ENCODE data around the gene EI24. TPM values are rescaled to one million over a fixed set of nuclear protein-coding genes. Genes with fewer than 3 reads are reported as not detected.

Gene EI24
- total RNA-seq, 1 donor from 2014 or later: 70.7 TPM

GRCh38 chr11:125603207-125603606, 33.9 kb downstream of the EI24 start:
- Histone ChIP-seq H3K36me3 (peaks cover 0 to 93% of the 10 kb centered on the region in 2 donors), H3K4me3 (no peak overlapping the region), H3K27ac (no peak overlapping the region), H3K4me1 (no peaks in the 10 kb centered on the region), H3K27me3 (no peaks in the 10 kb centered on the region), H3K9me3 (no peaks in the 10 kb centered on the region)
- no peak for DNase-seq (ENCODE audit: extremely low spot score in 2 of 2)
- TF ChIP-seq POLR2AphosphoS5 (IDR thresholded peaks at IDR 0.05; ENCODE audit: insufficient read depth in 1 of 2, low read depth in 1 of 2): no peak
- TF ChIP-seq POLR2A (IDR thresholded peaks at IDR 0.05): no peak
- TF ChIP-seq, protein P1, sequence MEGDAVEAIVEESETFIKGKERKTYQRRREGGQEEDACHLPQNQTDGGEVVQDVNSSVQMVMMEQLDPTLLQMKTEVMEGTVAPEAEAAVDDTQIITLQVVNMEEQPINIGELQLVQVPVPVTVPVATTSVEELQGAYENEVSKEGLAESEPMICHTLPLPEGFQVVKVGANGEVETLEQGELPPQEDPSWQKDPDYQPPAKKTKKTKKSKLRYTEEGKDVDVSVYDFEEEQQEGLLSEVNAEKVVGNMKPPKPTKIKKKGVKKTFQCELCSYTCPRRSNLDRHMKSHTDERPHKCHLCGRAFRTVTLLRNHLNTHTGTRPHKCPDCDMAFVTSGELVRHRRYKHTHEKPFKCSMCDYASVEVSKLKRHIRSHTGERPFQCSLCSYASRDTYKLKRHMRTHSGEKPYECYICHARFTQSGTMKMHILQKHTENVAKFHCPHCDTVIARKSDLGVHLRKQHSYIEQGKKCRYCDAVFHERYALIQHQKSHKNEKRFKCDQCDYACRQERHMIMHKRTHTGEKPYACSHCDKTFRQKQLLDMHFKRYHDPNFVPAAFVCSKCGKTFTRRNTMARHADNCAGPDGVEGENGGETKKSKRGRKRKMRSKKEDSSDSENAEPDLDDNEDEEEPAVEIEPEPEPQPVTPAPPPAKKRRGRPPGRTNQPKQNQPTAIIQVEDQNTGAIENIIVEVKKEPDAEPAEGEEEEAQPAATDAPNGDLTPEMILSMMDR (IDR thresholded peaks at IDR 0.05): no peak
- intact Hi-C loops (cut with DNase I): no loop called here

- Histone ChIP-seq H3K9me3 (no peaks in the 10 kb centered on the region), H3K27ac (no peak overlapping the region), H3K36me3 (peaks cover 0 to 93% of the 10 kb centered on the region in 2 donors), H3K4me1 (no peaks in the 10 kb centered on the region), H3K4me3 (no peak overlapping the region), H3K27me3 (no peaks in the 10 kb centered on the region)
- no peak for TF ChIP-seq POLR2A (IDR thresholded peaks at IDR 0.05)
- TF ChIP-seq, protein P1 (IDR thresholded peaks at IDR 0.05): no peak
- no peak for TF ChIP-seq POLR2AphosphoS5 (IDR thresholded peaks at IDR 0.05; ENCODE audit: insufficient read depth in 1 of 2, low read depth in 1 of 2)
- intact Hi-C loops (cut with DNase I): no loop called here
- DNase-seq (ENCODE audit: extremely low spot score in 2 of 2): no peak
Observed at GRCh38 chr11:125605417-125605816, 36.1 kb downstream of the EI24 start.

- intact Hi-C loops (cut with DNase I): no loop called here
- no peaks in the 10 kb centered on the region for H3K4me1 ChIP-seq
- no peaks in the 10 kb centered on the region for H3K27me3 ChIP-seq
- H3K36me3 ChIP-seq: peaks cover 0 to 99% of the 10 kb centered on the region in 2 donors
- no peak overlapping the region for H3K27ac ChIP-seq
- no peaks in the 10 kb centered on the region for H3K9me3 ChIP-seq
- H3K4me3 ChIP-seq: no peak overlapping the region
- no peak for DNase-seq (ENCODE audit: extremely low spot score in 2 of 2)
- no peak for TF ChIP-seq POLR2A (IDR thresholded peaks at IDR 0.05)
Observed at GRCh38 chr11:125609545-125609944, 40.3 kb downstream of the EI24 start.

DNA sequence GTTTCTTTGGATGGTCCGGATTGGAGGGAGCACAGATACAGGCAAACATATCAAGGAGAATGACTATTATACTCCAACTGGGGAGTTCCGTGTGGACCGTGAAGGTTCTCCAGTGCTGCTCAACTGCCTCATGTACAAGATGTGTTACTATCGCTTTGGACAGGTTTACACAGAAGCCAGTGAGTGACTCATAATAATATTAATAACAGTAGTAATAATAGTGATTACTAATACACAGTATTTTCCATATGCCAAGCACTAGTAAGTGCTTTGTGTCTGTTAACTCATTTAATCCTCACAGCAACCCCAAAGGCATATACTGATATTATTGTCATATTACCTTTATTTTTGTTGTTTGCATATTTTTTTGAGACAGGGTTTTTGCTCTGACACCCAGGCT, 49.1 kb downstream of the EI24 start:
- TF ChIP-seq POLR2A (IDR thresholded peaks at IDR 0.05) (no peak), POLR2AphosphoS5 (IDR thresholded peaks at IDR 0.05; ENCODE audit: insufficient read depth in 1 of 2, low read depth in 1 of 2) (no peak)
- TF ChIP-seq, protein P1 (IDR thresholded peaks at IDR 0.05): no peak
- H3K27me3 ChIP-seq: no peaks in the 10 kb centered on the region
- H3K9me3 ChIP-seq: no peaks in the 10 kb centered on the region
- H3K36me3 ChIP-seq: peaks cover 0 to 74% of the 10 kb centered on the region in 2 donors
- intact Hi-C loops (cut with DNase I): no loop called here
- H3K4me1 ChIP-seq: no peaks in the 10 kb centered on the region
- H3K4me3 ChIP-seq: no peak overlapping the region
- DNase-seq (ENCODE audit: extremely low spot score in 2 of 2): no peak
- H3K27ac ChIP-seq: no peak overlapping the region

DNA sequence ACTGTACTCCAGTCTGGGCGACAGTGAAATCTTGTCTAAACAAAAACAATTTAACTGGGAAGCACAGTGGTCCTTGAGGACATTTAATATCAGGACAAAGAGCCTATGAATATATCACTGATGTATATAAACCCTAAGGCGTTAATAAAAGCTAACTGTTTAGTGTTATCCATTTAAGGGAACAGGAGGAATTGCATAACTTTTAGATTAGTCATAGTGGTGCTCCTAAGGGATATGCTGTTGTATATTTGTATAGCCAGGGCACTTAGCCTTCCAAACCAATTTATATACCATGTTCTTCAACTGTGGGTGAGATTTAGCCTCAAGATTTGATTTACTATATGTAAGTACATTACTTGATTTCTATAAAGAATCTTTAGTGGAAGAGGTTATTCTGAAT, 52.7 kb downstream of the EI24 start:
- TF ChIP-seq, protein P1 (IDR thresholded peaks at IDR 0.05): no peak
- TF ChIP-seq POLR2A (IDR thresholded peaks at IDR 0.05) (no peak), POLR2AphosphoS5 (IDR thresholded peaks at IDR 0.05; ENCODE audit: insufficient read depth in 1 of 2, low read depth in 1 of 2) (no peak)
- no peak for DNase-seq (ENCODE audit: extremely low spot score in 2 of 2)
- intact Hi-C loops (cut with DNase I): no loop called here
- H3K4me1 ChIP-seq: peaks cover 18% of the 10 kb centered on the region
- H3K27me3 ChIP-seq: no peaks in the 10 kb centered on the region
- H3K9me3 ChIP-seq: no peaks in the 10 kb centered on the region
- no peak overlapping the region for H3K27ac ChIP-seq
- no peak overlapping the region for H3K4me3 ChIP-seq
- H3K36me3 ChIP-seq: peaks cover 0 to 47% of the 10 kb centered on the region in 2 donors
